SK-N-SH (cell line): ENCODE measurements around the gene PLCL2. TPM values are rescaled to one million over a fixed set of nuclear protein-coding genes. Genes with fewer than 3 reads are reported as not detected.

ENCODE experiments used
- CTCF ChIA-PET: fragments of 300-600, 350-600 bp; formaldehyde crosslinking; extraction: SDS; loops from one replicate; lab custom pipeline; 2021; lab: Yijun Ruan, JAX
- POLR2A ChIA-PET: fragments of 350-600 bp; sonication (Branson Sonifier 250); formaldehyde crosslinking; extraction: SDS; loops from one replicate; lab custom pipeline; 2020; ENCODE audit warnings: antibody characterized with exemption, inconsistent platforms; lab: Yijun Ruan, JAX
- DNase-seq: peaks from one replicate; pipeline ENCODE4 v3.0.0; 2012
- H2AFZ ChIP-seq: fragments of 200-600 bp; sonication (generic); 2 replicates; pipeline ENCODE4 v1.8.1; 2016; ENCODE audit warnings: antibody characterized with exemption, mild to moderate bottlenecking, low read depth
- H3F3A ChIP-seq: fragments of 200-600 bp; sonication (generic); replicated peaks from 2 replicates; pipeline ENCODE3; 2016; ENCODE audit warnings: antibody characterized with exemption, mild to moderate bottlenecking; ENCODE audit not compliant: insufficient read depth
- H3K27ac ChIP-seq, 2 experiments: fragments of 200-500 bp in 1 of 2; fragments of 200-600 bp in 1 of 2; sonication (Bioruptor generic) in 1 of 2; sonication (generic), shearing (Covaris generic) in 1 of 2; 2 replicates each; pipeline versions ENCODE4 v1.5.1 to v1.6.1; 2014 to 2016; ENCODE audit warnings: low read depth in 2 of 2, inconsistent platforms in 1 of 2, low read length in 1 of 2, mild to moderate bottlenecking in 1 of 2, mixed read lengths in 1 of 2
- H3K27me3 ChIP-seq: fragments of 200-600 bp; sonication (generic), shearing (Covaris generic); 2 replicates; pipeline ENCODE4 v1.6.1; 2016; ENCODE audit warnings: mixed run types; ENCODE audit not compliant: insufficient read depth
- H3K36me3 ChIP-seq, 2 experiments: fragments of 200-500 bp in 1 of 2; fragments of 200-600 bp in 1 of 2; sonication (Bioruptor generic) in 1 of 2; sonication (generic) in 1 of 2; replicated peaks in 1 of 2; 2 replicates each; pipeline versions ENCODE3 to v1.5.1; 2014 to 2016; ENCODE audit warnings: low read length in 1 of 2, mild to moderate bottlenecking in 1 of 2; ENCODE audit not compliant: insufficient read depth in 2 of 2, control insufficient read depth in 1 of 2
- H3K4me1 ChIP-seq, 2 experiments: fragments of 200-500 bp in 1 of 2; fragments of 200-600 bp in 1 of 2; sonication (Bioruptor generic) in 1 of 2; sonication (generic), shearing (Covaris generic) in 1 of 2; 2 replicates each; pipeline versions ENCODE4 v1.5.1 to v1.6.1; 2014 to 2016; ENCODE audit warnings: low read depth in 1 of 2, low read length in 1 of 2, mixed run types in 1 of 2; ENCODE audit not compliant: insufficient read depth in 2 of 2, control insufficient read depth in 1 of 2
- H3K4me2 ChIP-seq: fragments of 200-600 bp; sonication (generic), shearing (Covaris generic); 2 replicates; pipeline ENCODE4 v1.6.1; 2017; ENCODE audit warnings: mixed run types
- H3K4me3 ChIP-seq, 2 experiments: fragments of 200-500 bp in 1 of 2; fragments of 200-600 bp in 1 of 2; sonication (Bioruptor generic) in 1 of 2; sonication (generic), shearing (Covaris generic) in 1 of 2; 2 replicates each; pipeline versions ENCODE4 v1.5.1 to v1.8.1; 2014 to 2016; ENCODE audit warnings: low read depth in 2 of 2, inconsistent platforms in 1 of 2, low read length in 1 of 2, mild to moderate bottlenecking in 1 of 2, mixed read lengths in 1 of 2, moderate library complexity in 1 of 2
- H3K79me2 ChIP-seq: fragments of 200-600 bp; sonication (generic); 2 replicates; pipeline ENCODE4 v1.8.1; 2017; ENCODE audit warnings: mild to moderate bottlenecking; ENCODE audit not compliant: insufficient read depth
- H3K9ac ChIP-seq: fragments of 200-600 bp; sonication (generic); 2 replicates; pipeline ENCODE4 v1.6.1; 2017; ENCODE audit warnings: mixed run types
- H3K9me2 ChIP-seq: fragments of 200-600 bp; sonication (generic); 2 replicates; pipeline ENCODE4 v1.6.1; 2017; ENCODE audit warnings: mixed run types
- H3K9me3 ChIP-seq: fragments of 200-600 bp; sonication (generic); 2 replicates; pipeline ENCODE4 v1.6.1; 2017; ENCODE audit warnings: mixed run types, mild to moderate bottlenecking, moderate library complexity
- H4K20me1 ChIP-seq: fragments of 200-600 bp; sonication (generic); 2 replicates; pipeline ENCODE4 v1.6.1; 2017; ENCODE audit warnings: mild to moderate bottlenecking, mixed run types; ENCODE audit not compliant: insufficient read depth
- EP300 ChIP-seq, 2 experiments: IDR thresholded peaks; 2 replicates each; pipeline versions ENCODE4 v1.4.0 to v1.6.1; 2012; ENCODE audit warnings: borderline replicate concordance in 1 of 2, low read depth in 1 of 2, low read length in 1 of 2
- FOSL2 ChIP-seq: IDR thresholded peaks from 2 replicates; pipeline ENCODE4 v1.4.0; 2012; ENCODE audit warnings: low read depth, mild to moderate bottlenecking, moderate library complexity, borderline replicate concordance
- GATA2 ChIP-seq: sonication (generic); formaldehyde crosslinking; IDR thresholded peaks from 2 replicates; pipeline ENCODE4 v1.5.0; 2020; ENCODE audit warnings: mild to moderate bottlenecking, missing genetic modification reagents
- SMC3 ChIP-seq: IDR thresholded peaks from 2 replicates; pipeline ENCODE4 v1.6.1; 2012; ENCODE audit warnings: low read depth, low read length, improper control_type of control experiment
- YY1 ChIP-seq: IDR thresholded peaks from 2 replicates; pipeline ENCODE4 v1.4.0; 2012; ENCODE audit warnings: low read depth, mild to moderate bottlenecking
- WGBS: methylation state at CpG from one replicate; pipeline ENCODE4 v1.1.6; 2017; ENCODE audit warnings: low lambda C conversion rate; 5-methylcytosine and 5-hydroxymethylcytosine counted together
- polyA plus RNA-seq, 3 experiments: library from polyadenylated mRNA; depleted of rRNA; stranded (reverse); fragments of >200 nt; gene quantifications; 2 replicates each; pipeline ENCODE4 v1.2.3, GENCODE V29; 2012
- TF ChIP-seq, protein P1 (sequence below): IDR thresholded peaks from 2 replicates; pipeline ENCODE4 v1.6.1; 2012; ENCODE audit warnings: mild to moderate bottlenecking, low read depth, low read length, moderate library complexity
- TF ChIP-seq, protein P2 (sequence below): IDR thresholded peaks from 2 replicates; pipeline ENCODE4; 2012

PLCL2 gene
- polyA plus RNA-seq, 1 of the 3 experiments (the other 2 are of a cell fraction), result 0.85 TPM

DNA sequence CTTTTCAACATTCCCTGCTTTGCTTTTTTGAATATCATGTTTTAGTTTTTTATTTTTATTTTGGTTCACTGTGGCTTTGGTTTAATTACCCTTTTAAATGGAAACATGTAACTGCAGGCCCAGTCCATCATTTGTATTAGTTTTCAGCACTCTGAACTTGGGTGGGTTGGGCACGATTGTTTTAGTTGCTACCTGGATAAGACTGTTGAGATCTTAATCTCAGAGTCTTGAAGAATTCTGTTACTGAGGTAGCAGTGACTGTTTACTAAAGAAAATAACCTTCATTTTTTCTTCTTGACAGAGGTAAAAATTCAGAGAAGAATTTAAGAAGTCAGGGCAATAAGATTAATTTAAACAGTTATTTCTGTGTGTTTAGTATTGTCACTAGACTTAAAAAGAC lies 15.2 kb downstream of the PLCL2 start:
- Histone ChIP-seq H3K4me3 (no peak overlapping the region), H3K27ac (no peak overlapping the region), H3F3A (no peaks in the 10 kb centered on the region), H3K79me2 (no peaks in the 10 kb centered on the region), H3K9me2 (no peaks in the 10 kb centered on the region), H4K20me1 (no peaks in the 10 kb centered on the region), H3K9me3 (peaks cover under 1% of the 10 kb centered on the region; the same call in 1 of the 2 replicates), H3K27me3 (no peaks in the 10 kb centered on the region), H3K9ac (no peak overlapping the region), H3K4me1 (peaks cover 0 to 31% of the 10 kb centered on the region in 2 experiments; a peak in 2 of 4 replicates), H3K4me2 (no peak overlapping the region), H2AFZ (no peak overlapping the region), H3K36me3 (no peaks in the 10 kb centered on the region)
- no peak for DNase-seq
- 94% methylated on average over 1 of the region's 1 CpG for WGBS
- TF ChIP-seq SMC3, result no peak
- TF ChIP-seq GATA2 (CRISPR knock-in tag), result no peak
- TF ChIP-seq EP300 (IDR thresholded peaks at IDR 0.05; ENCODE audit: borderline replicate concordance in 1 of 2, low read depth in 1 of 2, low read length in 1 of 2), result no peak
- POLR2A ChIA-PET, result no interaction called here
- CTCF ChIA-PET, result interaction anchor here (1.4 to 1.8 kb wide), 3 partner anchors 15 to 22 kb away, joined by 4 to 8 read pairs (median 5); partner anchors contain the start of gene PLCL2

DNA sequence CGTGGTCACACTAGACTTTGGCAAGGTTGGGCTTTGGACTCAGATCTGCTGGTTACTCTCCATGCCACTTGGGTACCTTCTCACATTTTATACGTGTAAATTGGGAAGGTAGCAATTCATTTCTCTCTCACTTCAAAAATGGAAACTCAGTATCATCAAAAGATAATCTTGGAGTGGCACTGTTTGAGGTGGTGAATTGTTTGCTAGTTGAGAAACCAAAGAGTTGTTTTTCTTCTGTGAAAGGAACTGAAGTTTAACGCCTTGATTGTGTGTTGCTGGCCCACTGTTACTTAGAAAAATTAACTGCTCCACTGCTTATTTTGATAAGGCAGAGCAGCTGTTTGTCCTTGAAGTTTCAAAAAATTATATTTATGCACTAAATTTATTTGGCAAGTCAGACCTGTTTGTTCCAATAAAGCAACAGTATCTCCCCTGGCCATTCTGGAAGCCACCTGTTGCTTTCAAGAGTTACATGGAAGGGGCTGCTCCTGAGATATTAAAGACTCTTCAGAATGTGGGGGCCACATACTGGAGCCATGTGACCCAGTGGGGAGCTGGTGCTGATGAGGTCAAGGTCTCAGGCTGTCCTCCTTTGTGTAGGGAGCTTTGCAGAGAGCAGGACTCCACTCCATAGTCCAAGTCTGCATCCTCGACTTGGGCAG lies 16.2 kb downstream of the PLCL2 start:
- CTCF ChIA-PET, result interaction anchor here (1.4 to 1.8 kb wide), 2 partner anchors 14 to 17 kb away, joined by 5 to 8 read pairs; partner anchors contain the start of gene PLCL2

More for the DNA sequence above, 16.2 kb downstream of the PLCL2 start:
- no peaks in the 10 kb centered on the region for H4K20me1 ChIP-seq
- no peak overlapping the region for H3K4me3 ChIP-seq
- no peaks in the 10 kb centered on the region for H3F3A ChIP-seq
- H2AFZ ChIP-seq, result no peak overlapping the region
- 60% methylated on average over 3 of the region's 4 CpGs for WGBS
- no peaks in the 10 kb centered on the region for H3K27me3 ChIP-seq
- H3K4me1 ChIP-seq, result peaks cover 0 to 35% of the 10 kb centered on the region in 2 experiments; a peak in 2 of 4 replicates
- TF ChIP-seq, protein P1, sequence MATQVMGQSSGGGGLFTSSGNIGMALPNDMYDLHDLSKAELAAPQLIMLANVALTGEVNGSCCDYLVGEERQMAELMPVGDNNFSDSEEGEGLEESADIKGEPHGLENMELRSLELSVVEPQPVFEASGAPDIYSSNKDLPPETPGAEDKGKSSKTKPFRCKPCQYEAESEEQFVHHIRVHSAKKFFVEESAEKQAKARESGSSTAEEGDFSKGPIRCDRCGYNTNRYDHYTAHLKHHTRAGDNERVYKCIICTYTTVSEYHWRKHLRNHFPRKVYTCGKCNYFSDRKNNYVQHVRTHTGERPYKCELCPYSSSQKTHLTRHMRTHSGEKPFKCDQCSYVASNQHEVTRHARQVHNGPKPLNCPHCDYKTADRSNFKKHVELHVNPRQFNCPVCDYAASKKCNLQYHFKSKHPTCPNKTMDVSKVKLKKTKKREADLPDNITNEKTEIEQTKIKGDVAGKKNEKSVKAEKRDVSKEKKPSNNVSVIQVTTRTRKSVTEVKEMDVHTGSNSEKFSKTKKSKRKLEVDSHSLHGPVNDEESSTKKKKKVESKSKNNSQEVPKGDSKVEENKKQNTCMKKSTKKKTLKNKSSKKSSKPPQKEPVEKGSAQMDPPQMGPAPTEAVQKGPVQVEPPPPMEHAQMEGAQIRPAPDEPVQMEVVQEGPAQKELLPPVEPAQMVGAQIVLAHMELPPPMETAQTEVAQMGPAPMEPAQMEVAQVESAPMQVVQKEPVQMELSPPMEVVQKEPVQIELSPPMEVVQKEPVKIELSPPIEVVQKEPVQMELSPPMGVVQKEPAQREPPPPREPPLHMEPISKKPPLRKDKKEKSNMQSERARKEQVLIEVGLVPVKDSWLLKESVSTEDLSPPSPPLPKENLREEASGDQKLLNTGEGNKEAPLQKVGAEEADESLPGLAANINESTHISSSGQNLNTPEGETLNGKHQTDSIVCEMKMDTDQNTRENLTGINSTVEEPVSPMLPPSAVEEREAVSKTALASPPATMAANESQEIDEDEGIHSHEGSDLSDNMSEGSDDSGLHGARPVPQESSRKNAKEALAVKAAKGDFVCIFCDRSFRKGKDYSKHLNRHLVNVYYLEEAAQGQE, result no peak
- TF ChIP-seq, protein P2, sequence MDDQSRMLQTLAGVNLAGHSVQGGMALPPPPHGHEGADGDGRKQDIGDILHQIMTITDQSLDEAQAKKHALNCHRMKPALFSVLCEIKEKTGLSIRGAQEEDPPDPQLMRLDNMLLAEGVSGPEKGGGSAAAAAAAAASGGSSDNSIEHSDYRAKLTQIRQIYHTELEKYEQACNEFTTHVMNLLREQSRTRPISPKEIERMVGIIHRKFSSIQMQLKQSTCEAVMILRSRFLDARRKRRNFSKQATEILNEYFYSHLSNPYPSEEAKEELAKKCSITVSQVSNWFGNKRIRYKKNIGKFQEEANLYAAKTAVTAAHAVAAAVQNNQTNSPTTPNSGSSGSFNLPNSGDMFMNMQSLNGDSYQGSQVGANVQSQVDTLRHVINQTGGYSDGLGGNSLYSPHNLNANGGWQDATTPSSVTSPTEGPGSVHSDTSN, result no peak
- TF ChIP-seq YY1 (no peak), FOSL2 (no peak)
- TF ChIP-seq, all 33 proteins: peak for 0
- Histone ChIP-seq H3K4me2 (no peak overlapping the region), H3K9me2 (no peaks in the 10 kb centered on the region), H3K9me3 (no peaks in the 10 kb centered on the region), H3K36me3 (no peaks in the 10 kb centered on the region), H3K79me2 (no peaks in the 10 kb centered on the region), H3K27ac (no peak overlapping the region), H3K9ac (no peak overlapping the region)
- POLR2A ChIA-PET, result no interaction called here
- DNase-seq, result no peak
